ENCODE measurements around the gene ZNF850.
A peak's percentile ranks its signal among the peaks of the same experiment; 100 is the strongest.
"Not testable (repeated sequence)": the region's sequence is repeated elsewhere in the genome, so short reads cannot be mapped to it uniquely, and the experiment has no call there.

Gene ZNF850

GRCh38 chr19:36791420-36792141, 19.0 kb upstream of the ZNF850 start:
- peak; percentile 68 for TF ChIP-seq CTCF (conservative IDR thresholded peaks at IDR 0.05)
- peak overlapping the region; percentile 59 for H3K27ac ChIP-seq

GRCh38 chr19:36775768-36776167, 3.2 kb upstream of the ZNF850 start:
- no peak overlapping the region for H3K27ac ChIP-seq
- no peak for TF ChIP-seq CTCF (conservative IDR thresholded peaks at IDR 0.05)

- peak overlapping the region; percentile 91 for H3K27ac ChIP-seq
- no peak for TF ChIP-seq CTCF (conservative IDR thresholded peaks at IDR 0.05)
Observed at GRCh38 chr19:36773223-36773579, 594 bp upstream of the ZNF850 start.

DNA sequence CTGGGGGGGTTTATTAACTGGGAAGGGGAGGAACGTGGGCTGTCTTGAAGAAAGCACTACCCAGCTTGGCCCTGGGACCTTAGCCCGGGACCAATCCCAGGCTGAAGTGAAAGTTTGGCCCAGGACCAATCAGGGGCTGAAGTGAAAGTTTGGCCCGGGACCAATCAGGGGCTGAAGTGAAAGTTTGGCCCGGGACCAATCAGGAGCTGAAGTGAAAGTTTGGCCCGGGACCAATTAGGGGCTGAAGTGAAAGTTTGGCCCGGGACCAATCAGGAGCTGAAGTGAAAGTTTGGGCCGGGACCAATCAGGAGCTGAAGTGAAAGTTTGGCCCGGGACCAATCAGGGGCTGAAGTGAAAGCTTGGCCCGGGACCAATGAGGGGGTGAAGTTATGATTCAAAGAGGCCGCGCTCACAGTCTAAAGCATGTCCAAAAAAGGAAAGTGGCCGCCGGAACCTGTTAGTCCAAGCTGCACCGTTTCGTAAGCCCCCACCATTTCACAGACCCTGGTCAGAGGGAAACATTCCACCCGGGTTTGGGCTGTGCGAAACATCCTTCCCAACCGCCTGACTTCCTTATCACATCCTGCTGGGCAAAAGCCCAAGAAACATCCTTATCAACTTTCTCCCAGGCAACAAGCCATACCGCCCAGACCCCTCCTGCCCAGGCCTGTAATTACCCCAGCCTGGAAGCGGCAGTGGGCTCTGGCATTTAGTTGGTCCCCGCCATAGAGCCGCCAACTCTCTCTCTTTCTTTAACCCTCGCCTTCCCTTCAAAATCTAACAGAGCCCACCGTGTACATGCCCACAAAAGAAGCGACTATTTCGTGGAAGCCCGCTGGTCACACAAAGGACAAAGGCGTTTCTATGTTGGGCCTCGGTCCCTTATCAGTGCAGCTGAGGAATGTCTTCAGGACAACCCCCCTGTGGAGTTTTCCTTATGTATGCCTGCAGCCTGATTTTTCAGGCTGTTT, 1.1 kb downstream of the ZNF850 start:
- no peak for TF ChIP-seq CTCF (conservative IDR thresholded peaks at IDR 0.05)
- peak overlapping the region; percentile 91 for H3K27ac ChIP-seq

DNA sequence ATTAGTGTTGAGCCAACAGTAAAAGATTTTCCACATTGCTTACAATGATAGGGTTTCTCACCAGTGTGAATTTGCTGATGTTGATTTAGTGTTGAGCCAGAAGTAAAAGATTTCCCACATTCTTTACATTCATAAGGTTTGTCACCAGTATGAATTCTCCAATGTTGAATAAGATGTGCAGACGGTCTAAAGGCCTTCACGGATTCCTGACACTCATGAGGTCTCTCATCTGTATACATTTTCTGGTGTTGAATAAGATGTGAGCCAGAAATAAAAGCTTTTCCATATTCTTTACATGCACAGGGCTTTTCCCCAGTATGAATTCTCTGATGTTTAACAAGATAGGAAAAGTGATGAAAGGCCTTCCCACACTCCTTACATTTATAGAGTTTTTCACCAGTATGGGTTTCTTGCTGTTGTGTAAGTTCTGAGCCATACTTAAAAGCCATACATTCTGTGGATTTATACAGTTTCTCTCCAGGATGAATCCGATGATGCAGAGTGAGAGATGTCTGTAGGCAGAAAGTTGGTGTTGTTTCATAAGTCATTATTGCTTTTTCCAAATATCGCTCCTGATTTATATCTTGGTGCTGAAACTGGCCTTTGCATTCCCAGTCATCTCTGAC, 22.4 kb downstream of the ZNF850 start:
- H3K27ac ChIP-seq = no peak overlapping the region
- TF ChIP-seq CTCF (conservative IDR thresholded peaks at IDR 0.05) = no peak

GRCh38 chr19:36749613-36750012, 23.0 kb downstream of the ZNF850 start:
- not testable (repeated sequence) for H3K27ac ChIP-seq

GRCh38 chr19:36748431-36749275, 24.0 kb downstream of the ZNF850 start:
- no peak for TF ChIP-seq CTCF (conservative IDR thresholded peaks at IDR 0.05)

More at GRCh38 chr19:36748431-36749275, 24.0 kb downstream of the ZNF850 start:
- H3K27ac ChIP-seq = no peak overlapping the region
